ENCODE results near the gene HDAC5.
"Not testable (repeated sequence)": the region's sequence is repeated elsewhere in the genome, so short reads cannot be mapped to it uniquely, and the experiment has no call there.

HDAC5 gene

GRCh38 chr17:44132275-44132821, 8.9 kb upstream of the HDAC5 start:
- no peak for DNase-seq

GRCh38 chr17:44131372-44131771, 7.9 kb upstream of the HDAC5 start:
- DNase-seq, result not testable (repeated sequence)

GRCh38 chr17:44130693-44131349, 7.4 kb upstream of the HDAC5 start:
- DNase-seq, result no peak

- DNase-seq, result no peak
Measured at GRCh38 chr17:44128383-44128782, 4.9 kb upstream of the HDAC5 start.

- no peak for DNase-seq
Measured at GRCh38 chr17:44124118-44124438, 637 bp upstream of the HDAC5 start.

GRCh38 chr17:44122816-44123355, 555 bp downstream of the HDAC5 start:
- no peak for DNase-seq

- DNase-seq, result no peak
Measured at GRCh38 chr17:44121997-44122815, 1.2 kb downstream of the HDAC5 start.

GRCh38 chr17:44120851-44121605, 2.4 kb downstream of the HDAC5 start:
- DNase-seq, result no peak

GRCh38 chr17:44120281-44120680, 3.2 kb downstream of the HDAC5 start:
- not testable (repeated sequence) for DNase-seq

- DNase-seq, result no peak
Measured at GRCh38 chr17:44119798-44120197, 3.6 kb downstream of the HDAC5 start.

- no peak for DNase-seq
Measured at GRCh38 chr17:44119062-44119461, 4.4 kb downstream of the HDAC5 start.

GRCh38 chr17:44118427-44119050, 4.9 kb downstream of the HDAC5 start:
- no peak for DNase-seq

GRCh38 chr17:44117351-44117750, 6.1 kb downstream of the HDAC5 start:
- no peak for DNase-seq

- peak in 1 of 2 donors; percentile 37 for DNase-seq
Measured at GRCh38 chr17:44115585-44116415, 7.6 kb downstream of the HDAC5 start.

GRCh38 chr17:44113868-44114840, 9.3 kb downstream of the HDAC5 start:
- no peak for DNase-seq

- DNase-seq, result no peak
Measured at GRCh38 chr17:44113382-44113781, 10.1 kb downstream of the HDAC5 start.

GRCh38 chr17:44112284-44113280, 10.9 kb downstream of the HDAC5 start:
- no peak for DNase-seq

- DNase-seq, result no peak
Measured at GRCh38 chr17:44111777-44112176, 11.7 kb downstream of the HDAC5 start.
